ENCODE measurements around the gene FRMD3.

FRMD3 gene

GRCh38 chr9:83477120-83477519, 61.1 kb downstream of the FRMD3 start:
- Histone ChIP-seq H3K4me3 (IDR thresholded peaks at IDR 0.05; ENCODE audit: insufficient read depth, low read depth, low read length) (no peak overlapping the region), H3K79me2 (ENCODE audit: insufficient read depth, low read depth) (no peaks in the 10 kb centered on the region), H4K20me1 (ENCODE audit: insufficient read depth) (no peaks in the 10 kb centered on the region), H3K27me3 (ENCODE audit: insufficient read depth, low read depth) (no peaks in the 10 kb centered on the region), H3K36me3 (ENCODE audit: insufficient read depth) (no peaks in the 10 kb centered on the region), H3K4me2 (no peak overlapping the region), H3K27ac (no peak overlapping the region), H3K4me1 (ENCODE audit: low read depth, poor library complexity, severe bottlenecking) (no peaks in the 10 kb centered on the region), H2AFZ (ENCODE audit: low read depth) (no peak overlapping the region), H3K9ac (no peak overlapping the region)
- TF ChIP-seq CTCF (conservative IDR thresholded peaks at IDR 0.05; ENCODE audit: low read depth, low read length), result no peak

GRCh38 chr9:83476513-83476912, 61.7 kb downstream of the FRMD3 start:
- Histone ChIP-seq H3K4me2 (no peak overlapping the region), H3K4me1 (ENCODE audit: low read depth, poor library complexity, severe bottlenecking) (no peaks in the 10 kb centered on the region), H2AFZ (ENCODE audit: low read depth) (no peak overlapping the region), H3K27me3 (ENCODE audit: insufficient read depth, low read depth) (no peaks in the 10 kb centered on the region), H3K27ac (no peak overlapping the region), H3K36me3 (ENCODE audit: insufficient read depth) (no peaks in the 10 kb centered on the region), H3K9ac (no peak overlapping the region), H4K20me1 (ENCODE audit: insufficient read depth) (no peaks in the 10 kb centered on the region), H3K79me2 (ENCODE audit: insufficient read depth, low read depth) (no peaks in the 10 kb centered on the region), H3K4me3 (IDR thresholded peaks at IDR 0.05; ENCODE audit: insufficient read depth, low read depth, low read length) (no peak overlapping the region)
- no peak for TF ChIP-seq CTCF (conservative IDR thresholded peaks at IDR 0.05; ENCODE audit: low read depth, low read length)

GRCh38 chr9:83475741-83476140, 62.5 kb downstream of the FRMD3 start:
- Histone ChIP-seq H3K36me3 (ENCODE audit: insufficient read depth) (no peaks in the 10 kb centered on the region), H3K27me3 (ENCODE audit: insufficient read depth, low read depth) (no peaks in the 10 kb centered on the region), H4K20me1 (ENCODE audit: insufficient read depth) (no peaks in the 10 kb centered on the region), H3K4me2 (no peak overlapping the region), H2AFZ (ENCODE audit: low read depth) (no peak overlapping the region), H3K79me2 (ENCODE audit: insufficient read depth, low read depth) (no peaks in the 10 kb centered on the region), H3K9ac (no peak overlapping the region), H3K4me3 (IDR thresholded peaks at IDR 0.05; ENCODE audit: insufficient read depth, low read depth, low read length) (no peak overlapping the region), H3K4me1 (ENCODE audit: low read depth, poor library complexity, severe bottlenecking) (no peaks in the 10 kb centered on the region), H3K27ac (no peak overlapping the region)
- TF ChIP-seq CTCF (conservative IDR thresholded peaks at IDR 0.05; ENCODE audit: low read depth, low read length), result no peak

GRCh38 chr9:83474631-83475030, 63.6 kb downstream of the FRMD3 start:
- no peak overlapping the region for H3K27ac ChIP-seq
- no peak overlapping the region for H3K9ac ChIP-seq
- H3K36me3 ChIP-seq (ENCODE audit: insufficient read depth), result no peaks in the 10 kb centered on the region
- TF ChIP-seq CTCF (conservative IDR thresholded peaks at IDR 0.05; ENCODE audit: low read depth, low read length), result no peak
- H4K20me1 ChIP-seq (ENCODE audit: insufficient read depth), result no peaks in the 10 kb centered on the region
- no peaks in the 10 kb centered on the region for H3K4me1 ChIP-seq (ENCODE audit: low read depth, poor library complexity, severe bottlenecking)
- no peaks in the 10 kb centered on the region for H3K27me3 ChIP-seq (ENCODE audit: insufficient read depth, low read depth)
- no peak overlapping the region for H2AFZ ChIP-seq (ENCODE audit: low read depth)
- no peak overlapping the region for H3K4me3 ChIP-seq (IDR thresholded peaks at IDR 0.05; ENCODE audit: insufficient read depth, low read depth, low read length)
- no peaks in the 10 kb centered on the region for H3K79me2 ChIP-seq (ENCODE audit: insufficient read depth, low read depth)
- H3K4me2 ChIP-seq, result no peak overlapping the region

Data from KMS-11 (cell line).